HepG2 (cell line): ENCODE data around the gene SKI.

Experiments
- ELF1 ChIP-seq: sonication (generic); formaldehyde crosslinking; IDR thresholded peaks from 2 replicates; pipeline ENCODE4 v1.4.0; 2020; ENCODE audit warnings: missing genetic modification reagents
- GABPB1 ChIP-seq: IDR thresholded peaks from 2 replicates; pipeline ENCODE4 v1.6.1; 2016; ENCODE audit warnings: mild to moderate bottlenecking, missing genetic modification reagents, moderate library complexity, missing compliant biosample characterization
- IRF1 ChIP-seq: sonication (generic); formaldehyde crosslinking; IDR thresholded peaks from 2 replicates; pipeline ENCODE4 v1.4.0; 2020; ENCODE audit warnings: low read depth, mild to moderate bottlenecking, missing genetic modification reagents
- SATB2 ChIP-seq: sonication (generic); formaldehyde crosslinking; IDR thresholded peaks from 2 replicates; pipeline ENCODE4 v1.5.0; 2020; ENCODE audit warnings: missing genetic modification reagents

- TF ChIP-seq ELF1 (CRISPR knock-in tag) (no peak), GABPB1 (CRISPR knock-in tag) (no peak), IRF1 (CRISPR knock-in tag) (no peak), SATB2 (CRISPR knock-in tag) (no peak)
Observed at GRCh38 chr1:2260917-2261316, 32.8 kb downstream of the SKI start.
